ENCODE measurements around the gene PIP5K1B.

GRCh38 chr9:69003051-69003450 lies 298.0 kb downstream of the PIP5K1B start:
- TF ChIP-seq CTCF (IDR thresholded peaks at IDR 0.05; ENCODE audit: poor library complexity) (no peak), EZH2 (IDR thresholded peaks at IDR 0.05; ENCODE audit: borderline replicate concordance) (no peak), EZH2phosphoT487 (IDR thresholded peaks at IDR 0.05; ENCODE audit: low read depth, severe bottlenecking, unreplicated experiment) (no peak)

Measured in hepatocyte (in vitro differentiated cells).